CD4-positive, alpha-beta T cell treated with Interleukin-6 for 4 hours (primary cell): ENCODE results near the gene PCED1B.
A peak's percentile ranks its signal among the peaks of the same experiment; 100 is the strongest.

Experiments
- DNase-seq: peaks from one replicate; pipeline ENCODE4 v3.0.0-alpha.2; 2020; ENCODE audit warnings: mixed read lengths

The PCED1B gene

DNA sequence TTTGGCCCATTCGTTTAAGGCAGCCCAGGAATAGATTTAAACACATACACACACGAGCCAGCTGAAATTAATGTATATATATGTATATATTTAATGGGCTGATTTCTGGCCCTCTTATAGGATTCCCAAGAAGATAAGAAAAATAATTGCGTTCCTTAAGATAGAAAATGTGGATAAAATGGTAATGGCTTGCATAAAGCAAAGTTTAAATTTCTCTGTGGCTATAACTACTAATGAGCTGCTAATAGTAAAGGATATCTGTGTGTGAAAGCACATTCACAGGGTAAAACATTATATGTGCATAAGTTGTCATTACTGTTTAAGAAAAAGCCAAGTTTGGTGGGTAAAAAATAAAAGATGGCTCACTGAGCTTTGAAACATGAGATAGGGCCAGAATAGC, 134.0 kb downstream of the PCED1B start:
- no peak for DNase-seq

DNA sequence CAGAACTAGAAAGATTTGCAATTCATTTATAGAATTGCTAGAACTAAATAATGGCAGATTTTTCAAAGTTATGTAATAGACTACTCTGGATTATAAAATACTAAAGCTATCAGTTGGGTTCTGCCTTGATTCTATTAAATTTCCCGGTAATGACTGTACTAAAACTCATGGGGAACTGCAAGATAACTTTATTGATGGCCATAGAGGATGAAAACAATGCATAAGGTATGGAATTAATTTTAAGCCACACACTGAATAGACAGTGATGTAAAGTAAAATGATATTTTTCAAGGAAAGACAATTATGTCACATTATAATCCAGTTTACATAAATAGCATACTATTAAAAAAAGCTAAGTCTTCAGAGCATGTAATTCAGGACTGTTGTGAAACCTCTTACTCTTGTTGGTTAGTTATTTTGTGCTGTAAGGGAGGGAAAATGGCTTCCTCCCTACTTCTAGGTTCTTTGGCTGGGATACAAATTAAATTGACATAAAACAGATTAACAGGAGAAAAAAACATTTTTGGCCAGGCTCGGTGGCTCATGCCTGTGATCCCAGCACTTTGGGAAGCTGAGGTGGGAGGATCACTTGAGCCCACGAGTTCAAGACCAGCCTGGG, 134.7 kb downstream of the PCED1B start:
- no peak for DNase-seq

DNA sequence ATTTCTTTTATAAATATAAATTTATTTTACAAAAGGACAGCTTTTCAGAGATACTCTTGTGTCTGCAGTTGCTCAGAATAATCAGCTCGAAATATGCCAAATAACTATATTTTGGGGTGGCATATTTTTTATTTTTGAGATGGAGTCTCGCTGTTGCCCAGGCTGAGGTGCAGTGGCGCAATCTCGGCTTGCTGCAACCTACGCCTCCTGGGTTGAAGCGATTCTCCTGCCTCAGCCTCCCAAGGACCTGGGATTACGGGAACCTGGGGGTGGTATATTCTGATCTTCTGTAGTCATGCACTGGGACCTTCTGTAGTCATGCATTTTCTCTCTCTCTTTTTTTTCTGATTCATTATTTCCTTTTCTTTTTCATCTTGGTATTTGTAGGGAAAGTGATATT, 135.3 kb downstream of the PCED1B start:
- peak; percentile 47 for DNase-seq

DNA sequence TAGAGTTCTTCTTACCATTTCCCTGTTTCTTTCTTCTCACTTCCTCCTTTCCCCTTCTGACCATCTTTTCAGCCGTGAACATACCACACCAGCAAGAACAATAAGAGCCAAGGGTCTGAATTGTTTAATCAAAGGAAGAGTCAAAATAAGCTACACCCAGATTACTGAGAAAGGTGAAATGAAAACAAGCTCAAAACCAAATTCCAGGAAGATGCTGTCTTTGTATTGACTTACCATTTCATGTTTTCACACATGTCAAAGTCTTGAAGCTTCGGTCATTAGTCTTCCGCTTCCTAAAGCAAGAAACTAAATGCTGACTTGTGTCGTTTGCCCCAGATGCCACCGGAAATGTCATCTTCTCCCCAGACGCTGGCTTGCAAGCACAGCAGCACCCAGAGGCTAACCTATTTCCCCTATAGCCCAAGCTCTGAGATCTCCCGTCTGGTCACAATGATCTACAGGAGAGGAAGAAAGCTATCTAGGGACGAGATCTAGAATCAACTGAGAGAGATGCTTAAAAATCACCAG, 136.8 kb downstream of the PCED1B start:
- peak; percentile 76 for DNase-seq

DNA sequence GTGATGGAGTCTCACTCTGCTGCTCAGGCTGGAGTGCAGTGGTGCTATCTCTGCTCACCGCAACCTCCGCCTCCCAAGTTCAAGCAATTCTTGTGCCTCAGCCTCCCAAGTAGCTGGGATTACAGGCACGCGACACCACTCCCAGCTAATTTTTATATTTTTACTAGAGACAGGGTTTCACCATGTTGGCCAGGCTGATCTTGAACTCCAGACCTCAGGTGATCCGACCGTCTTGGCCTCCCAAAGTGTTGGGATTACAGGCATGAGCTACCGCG, 138.1 kb downstream of the PCED1B start:
- peak; percentile 47 for DNase-seq

DNA sequence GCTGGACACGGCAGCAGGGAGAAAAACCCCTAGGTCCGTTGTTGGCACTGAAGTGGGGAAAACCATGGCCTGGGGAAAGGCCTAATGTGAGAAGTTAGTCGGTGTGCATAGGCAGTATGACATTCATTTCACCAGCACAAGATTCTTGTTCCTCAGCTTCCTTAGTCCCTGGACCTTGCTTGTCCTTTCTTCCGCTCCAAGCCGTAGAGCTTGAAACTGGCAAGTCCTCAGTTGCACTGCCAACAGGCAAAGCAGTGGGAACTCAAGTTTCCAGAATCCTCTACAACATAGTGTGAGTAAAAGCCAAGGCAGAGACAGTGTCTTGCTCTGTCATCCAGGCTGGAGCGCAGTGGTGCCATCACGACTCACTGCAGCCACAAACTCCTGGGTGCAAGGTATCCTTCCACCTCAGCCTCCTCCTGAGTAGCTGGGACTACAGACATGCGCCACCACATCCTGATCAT, 138.8 kb downstream of the PCED1B start:
- DNase-seq = peak; percentile 66

DNA sequence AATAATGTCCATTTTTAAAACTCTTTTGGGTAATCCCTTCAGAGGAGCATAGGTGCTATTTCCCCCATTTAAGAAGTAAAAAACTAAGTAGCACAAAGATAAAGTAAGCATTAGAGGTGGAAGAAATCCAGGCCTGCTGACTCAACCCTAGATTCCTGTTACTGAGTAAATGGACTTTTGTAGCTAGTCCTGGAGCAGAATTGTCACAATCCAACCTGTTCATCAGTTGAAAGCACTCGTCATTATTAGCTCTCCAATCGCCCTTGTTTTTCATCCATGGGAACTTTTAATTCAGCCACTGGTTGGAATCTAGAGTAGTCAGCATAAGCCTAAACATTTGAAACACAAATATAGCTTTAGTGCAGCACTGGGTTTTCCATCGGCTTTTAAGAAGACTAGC, 139.8 kb downstream of the PCED1B start:
- DNase-seq = no peak

DNA sequence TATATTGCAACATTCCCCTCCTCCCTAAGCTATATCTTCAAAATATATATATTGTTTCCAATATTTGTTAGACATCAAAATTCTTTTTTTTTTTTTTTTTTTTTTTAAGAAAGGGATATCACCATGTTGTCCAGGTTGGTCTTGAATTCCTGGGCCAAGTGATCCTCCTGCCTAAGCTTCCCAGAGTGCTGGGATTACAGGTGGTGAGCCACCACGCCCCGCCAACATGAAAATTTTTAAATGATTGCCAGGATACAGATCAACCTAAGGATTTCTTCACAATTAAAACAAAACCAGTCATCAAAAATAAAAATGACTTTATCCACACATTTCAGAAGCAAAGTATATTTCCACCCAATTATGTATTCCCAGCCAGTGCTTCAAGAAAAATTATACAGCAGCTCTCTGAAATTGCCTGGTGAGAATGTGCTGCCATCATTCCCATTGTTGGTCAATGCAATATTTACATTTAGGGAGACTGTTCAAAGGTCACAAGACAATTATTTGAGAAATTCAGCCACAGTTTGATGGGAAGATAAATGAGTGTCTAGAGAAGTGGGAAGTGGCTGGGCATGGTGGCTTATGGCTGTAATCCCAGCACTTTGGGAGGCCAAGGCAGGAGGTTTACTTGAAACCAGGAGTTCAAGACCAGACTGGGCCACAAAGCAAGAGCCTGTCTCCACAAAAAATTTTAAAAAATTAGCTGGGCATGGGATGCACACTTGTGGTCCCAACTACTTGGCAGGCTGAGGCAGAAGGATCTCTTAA, 142.0 kb downstream of the PCED1B start:
- no peak for DNase-seq

DNA sequence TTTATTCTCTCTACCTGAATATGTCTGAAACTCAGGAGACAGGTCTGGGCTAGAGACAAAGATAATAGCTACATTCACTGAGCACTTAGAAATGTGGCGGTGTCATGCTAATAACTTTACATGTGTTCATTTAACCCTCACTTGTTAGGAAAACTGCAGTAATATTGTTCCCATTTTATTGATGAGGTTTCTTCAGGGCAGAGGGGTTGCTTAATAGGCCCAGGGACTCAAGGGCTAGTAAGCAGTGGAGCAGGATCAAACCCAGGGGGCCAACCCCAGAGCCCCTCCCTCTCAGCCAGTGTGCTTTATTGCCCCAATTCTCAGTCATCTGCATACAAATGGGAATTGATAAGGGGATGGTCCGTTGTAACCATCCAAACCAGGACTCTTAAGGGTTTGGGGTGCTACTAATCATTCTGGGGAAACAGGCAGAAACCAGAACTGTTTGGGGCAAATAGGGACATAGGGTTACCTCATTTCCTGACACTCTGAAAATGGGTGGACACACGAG, 143.2 kb downstream of the PCED1B start:
- DNase-seq = no peak

DNA sequence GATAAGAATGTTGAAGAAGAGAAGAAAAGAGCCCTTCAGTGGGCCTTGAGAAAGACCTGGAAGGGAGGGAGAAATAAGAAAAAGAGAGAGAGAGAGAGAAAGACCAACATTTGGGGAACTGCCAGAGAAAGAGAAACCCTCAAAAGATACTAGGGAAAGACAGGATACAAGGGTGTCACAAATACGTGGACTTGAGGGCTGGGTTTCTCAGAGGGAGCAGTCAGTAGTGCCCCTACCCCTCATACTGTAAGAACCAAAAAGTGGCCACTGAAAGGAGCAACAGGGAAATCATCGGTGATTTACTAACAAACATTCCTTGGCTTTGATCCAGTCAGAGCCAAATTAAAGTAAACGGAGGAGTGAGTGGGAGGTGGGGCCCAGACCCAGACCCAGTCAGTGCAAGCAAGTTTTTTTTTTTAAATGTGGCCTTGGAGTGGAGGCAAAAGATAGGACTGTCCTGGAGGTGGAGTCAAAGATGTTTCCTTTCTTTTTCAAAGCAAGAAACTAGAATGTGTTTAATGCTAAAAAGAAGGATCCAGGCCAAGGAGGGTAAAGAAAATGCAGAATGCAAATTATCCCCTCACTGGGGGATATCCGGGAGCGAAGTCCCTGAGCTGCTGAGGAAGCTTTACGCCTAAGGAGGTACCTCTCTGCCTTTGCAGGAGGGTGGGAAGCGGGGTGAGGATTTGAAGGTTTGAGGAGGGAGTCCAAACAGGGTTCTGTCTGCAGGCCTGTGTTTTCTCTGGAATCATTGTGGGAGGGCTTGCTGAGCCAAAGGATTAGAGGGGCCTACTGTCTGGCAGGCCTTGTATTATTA, 143.8 kb downstream of the PCED1B start:
- no peak for DNase-seq

DNA sequence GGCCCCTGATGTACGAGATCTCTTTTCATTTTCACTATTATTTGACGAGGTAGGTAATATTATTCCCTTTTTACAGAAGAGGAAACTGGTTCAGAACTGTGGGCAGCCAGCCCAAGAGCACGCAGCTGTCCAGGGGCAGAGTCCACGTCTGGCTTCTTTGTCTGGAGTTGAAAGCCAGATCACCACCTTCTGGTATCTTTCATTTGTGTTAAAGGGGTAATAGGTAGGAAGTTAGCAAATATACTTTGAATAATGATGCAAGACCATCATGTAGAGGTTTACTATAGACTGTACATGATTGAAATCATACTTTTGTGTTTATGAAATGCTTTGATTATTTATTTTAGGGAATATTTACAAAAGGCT, 144.4 kb downstream of the PCED1B start:
- DNase-seq = no peak

DNA sequence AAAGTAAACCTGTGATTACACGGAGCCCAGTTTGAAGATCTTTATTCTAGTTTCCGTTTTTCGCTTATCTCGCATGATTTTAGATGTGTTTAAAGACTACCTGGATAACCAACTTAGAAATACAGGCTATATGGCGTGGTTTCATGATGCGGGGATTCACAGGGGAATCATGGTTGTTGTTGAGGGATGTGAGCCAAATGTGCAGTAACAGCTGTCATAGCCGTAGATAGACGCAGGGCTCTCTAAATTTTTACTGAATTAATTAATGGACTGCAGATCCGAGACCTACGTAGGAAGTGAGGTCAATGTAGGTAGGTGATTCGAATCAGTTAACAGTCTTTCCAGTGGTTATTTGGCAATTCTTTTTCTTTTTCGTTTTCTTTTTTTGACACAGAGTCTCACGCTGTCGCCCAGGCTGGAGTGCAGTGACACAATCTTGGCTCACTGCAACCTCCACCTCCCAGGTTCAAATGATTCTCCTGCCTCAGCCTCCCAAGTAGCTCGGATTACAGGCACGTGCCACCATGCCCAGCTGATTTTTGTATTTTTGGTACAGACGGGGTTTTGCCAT, 145.2 kb downstream of the PCED1B start:
- DNase-seq = no peak

DNA sequence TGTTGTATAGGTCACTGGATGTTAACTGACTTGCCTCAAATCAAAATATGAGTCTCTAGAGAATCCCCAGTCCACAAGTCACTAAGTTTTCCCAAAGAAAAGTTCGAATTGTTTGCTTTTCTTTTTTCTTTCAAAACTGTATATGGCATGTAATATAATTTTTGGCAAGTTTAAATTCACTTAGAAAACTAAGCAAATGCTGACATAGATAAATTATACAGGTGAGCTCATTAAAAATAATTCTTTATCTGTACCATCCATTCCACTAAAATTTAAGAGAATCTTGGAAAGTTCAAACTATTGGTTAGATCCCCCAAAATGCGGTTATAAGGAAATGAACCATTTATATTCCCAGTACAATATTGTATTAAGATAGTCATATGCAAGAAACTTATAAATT, 145.9 kb downstream of the PCED1B start:
- no peak for DNase-seq

DNA sequence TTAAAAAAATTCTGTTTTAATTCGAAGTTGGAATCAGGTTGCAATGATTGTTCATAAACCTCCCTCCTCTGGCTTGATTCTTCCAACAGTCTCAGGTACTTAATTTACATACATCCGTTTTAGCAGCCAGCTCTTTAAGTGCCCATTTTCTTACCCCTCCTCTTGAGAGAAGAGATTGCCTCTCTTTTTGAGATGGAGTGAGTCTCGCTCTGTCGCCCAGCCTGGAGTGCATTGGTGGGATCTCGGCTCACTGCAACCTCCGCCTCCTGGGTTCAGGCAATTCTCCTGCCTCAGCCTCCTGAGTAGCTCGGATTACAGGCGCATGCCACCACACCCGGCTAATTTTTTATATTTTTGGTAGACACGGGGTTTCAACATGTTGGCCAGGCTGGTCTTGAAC, 146.8 kb downstream of the PCED1B start:
- no peak for DNase-seq

DNA sequence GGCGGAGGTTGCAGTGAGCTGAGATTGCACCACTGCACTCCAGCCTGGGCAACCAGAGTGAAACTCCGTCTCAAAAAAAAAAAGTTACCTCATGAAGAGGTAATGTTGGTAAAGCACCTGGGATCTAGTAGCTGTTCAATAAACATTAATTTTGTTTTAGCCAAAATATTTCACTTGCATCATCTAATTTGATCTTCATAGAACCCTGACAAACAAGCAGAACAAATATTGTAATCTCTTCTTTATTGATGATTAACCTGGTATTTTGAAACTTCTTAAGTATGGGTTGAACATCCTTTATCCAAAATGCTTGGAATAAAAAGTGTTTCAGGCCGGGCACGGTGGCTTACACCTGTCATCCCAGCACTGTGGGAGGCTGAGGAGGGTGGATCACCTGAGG, 149.4 kb downstream of the PCED1B start:
- DNase-seq = no peak

DNA sequence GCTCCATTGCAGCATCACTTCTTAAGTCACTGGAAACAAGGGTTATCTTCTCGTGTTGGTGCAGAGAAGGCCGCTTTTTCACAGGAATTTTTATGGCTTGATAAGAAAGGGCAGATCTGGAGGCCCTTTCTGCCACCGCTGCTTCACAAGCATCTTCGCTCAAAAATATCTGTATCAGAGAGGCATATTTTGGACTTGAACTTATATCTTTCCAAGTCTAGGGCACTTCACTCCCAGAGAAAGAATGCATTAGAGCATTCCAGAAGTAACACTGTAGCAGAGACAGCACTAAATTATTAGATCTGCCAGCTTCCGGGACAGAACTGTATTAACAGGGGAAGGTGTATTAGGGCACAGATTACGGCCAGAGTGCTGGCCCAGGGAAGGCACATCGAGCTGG, 152.0 kb downstream of the PCED1B start:
- DNase-seq = no peak

DNA sequence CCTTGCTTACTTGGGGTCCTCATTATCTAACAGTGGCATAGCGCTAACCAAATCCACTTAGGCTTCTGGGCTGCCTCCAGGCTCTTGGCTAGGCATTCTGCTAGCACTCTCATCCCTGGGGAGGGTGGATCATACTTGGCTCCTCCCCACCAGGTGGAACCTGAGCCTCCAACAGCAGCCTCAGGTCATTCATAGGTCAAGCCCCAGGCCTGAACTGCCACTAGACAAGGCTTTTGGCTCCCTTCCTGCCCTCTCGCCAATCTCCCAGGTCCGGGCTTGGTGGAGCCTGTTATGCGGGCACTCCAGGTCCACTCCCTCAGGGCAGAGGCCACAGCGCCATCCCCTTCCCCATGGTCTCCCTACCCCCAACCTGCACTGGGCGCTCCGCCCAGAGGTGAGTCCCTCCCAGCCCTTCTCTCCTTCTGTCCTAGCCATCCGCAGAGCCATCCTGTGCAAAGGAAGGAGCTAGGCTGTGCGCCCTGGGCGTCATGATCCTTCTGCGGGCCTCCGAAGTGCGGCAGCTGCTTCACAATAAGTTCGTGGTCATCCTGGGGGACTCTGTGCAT, 155.2 kb downstream of the PCED1B start:
- DNase-seq = no peak

DNA sequence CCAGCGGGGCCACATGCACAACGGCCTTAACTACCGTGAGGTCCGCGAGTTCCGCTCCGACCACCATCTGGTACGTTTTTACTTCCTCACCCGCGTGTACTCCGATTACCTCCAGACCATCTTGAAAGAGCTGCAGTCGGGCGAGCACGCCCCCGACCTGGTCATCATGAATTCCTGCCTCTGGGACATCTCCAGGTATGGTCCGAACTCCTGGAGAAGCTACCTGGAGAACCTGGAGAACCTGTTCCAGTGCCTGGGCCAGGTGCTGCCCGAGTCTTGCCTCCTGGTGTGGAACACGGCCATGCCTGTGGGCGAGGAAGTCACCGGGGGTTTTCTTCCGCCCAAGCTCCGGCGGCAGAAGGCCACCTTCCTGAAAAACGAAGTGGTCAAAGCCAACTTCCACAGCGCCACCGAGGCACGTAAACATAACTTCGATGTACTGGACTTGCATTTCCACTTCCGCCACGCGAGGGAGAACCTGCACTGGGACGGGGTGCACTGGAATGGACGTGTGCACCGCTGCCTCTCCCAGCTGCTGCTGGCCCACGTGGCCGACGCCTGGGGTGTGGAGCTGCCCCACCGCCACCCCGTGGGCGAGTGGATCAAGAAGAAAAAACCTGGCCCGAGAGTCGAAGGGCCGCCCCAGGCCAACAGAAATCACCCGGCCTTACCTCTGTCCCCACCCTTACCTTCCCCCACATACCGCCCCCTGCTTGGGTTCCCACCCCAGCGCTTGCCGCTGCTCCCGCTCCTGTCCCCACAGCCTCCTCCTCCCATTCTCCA, 156.0 kb downstream of the PCED1B start:
- DNase-seq = no peak

DNA sequence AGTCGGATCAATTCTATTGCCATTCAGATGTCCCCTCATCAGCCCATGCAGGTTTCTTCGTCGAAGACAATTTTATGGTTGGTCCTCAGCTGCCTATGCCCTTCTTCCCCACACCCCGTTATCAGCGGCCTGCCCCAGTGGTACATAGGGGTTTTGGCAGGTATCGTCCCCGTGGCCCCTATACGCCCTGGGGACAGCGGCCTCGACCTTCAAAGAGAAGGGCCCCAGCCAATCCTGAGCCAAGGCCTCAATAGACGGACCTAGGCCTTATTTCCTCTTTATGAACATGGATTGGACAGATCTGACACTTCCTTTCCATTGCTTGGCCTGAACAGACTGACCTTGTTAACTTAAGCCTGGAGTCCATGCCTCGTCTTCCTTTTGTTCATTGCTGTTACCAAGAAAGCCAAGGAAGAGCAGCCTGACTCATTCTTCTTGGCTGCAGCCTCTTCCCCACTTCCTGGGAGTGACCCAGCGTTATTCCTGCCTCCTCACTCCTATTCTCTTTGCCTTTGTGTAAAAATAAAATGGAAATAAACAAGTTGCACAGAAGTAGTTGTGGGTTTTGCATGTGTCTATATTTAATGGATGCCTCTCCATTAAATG, 156.8 kb downstream of the PCED1B start:
- DNase-seq = no peak

DNA sequence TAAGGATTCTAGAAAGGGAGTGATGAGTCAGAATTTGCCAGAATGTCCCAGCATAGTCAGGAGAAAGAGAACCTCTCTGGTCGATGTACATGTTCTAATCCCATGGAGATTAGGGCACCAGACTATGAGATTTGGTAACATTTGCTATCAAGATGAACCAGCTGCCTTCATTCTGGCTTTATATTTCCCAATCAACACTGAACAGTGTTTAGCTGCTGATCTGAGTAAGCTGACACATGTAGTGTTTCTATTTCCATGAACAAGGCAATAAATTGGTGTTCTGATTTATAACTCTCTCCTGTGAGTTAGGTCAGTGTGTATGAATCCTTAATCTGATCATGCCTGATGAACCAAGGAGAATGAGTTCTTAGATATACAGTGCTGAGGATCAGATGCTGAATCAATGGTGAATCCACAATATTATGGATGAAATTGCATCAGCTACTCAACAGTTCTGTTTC, 158.4 kb downstream of the PCED1B start:
- DNase-seq = no peak

DNA sequence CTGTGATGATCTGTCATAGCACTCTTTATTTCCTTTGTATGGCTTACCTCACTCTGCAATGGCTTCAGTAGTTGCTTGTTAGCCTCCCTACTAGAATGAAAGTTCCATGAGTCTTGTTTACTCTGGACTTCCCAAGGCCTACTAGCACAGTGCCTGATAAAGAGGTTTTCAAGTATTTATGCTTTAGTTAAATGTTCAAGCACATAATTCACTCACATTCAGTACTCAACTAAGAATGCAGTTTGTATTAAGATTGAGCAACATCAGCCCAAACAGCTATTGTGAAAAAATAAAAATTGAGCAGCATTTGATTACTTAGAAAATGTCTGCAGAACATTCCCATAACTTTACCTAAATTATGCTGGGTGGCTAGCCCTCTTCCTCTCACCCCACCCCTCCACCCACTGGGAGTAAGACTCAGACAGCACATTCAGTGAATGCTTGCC, 159.3 kb downstream of the PCED1B start:
- DNase-seq = no peak

DNA sequence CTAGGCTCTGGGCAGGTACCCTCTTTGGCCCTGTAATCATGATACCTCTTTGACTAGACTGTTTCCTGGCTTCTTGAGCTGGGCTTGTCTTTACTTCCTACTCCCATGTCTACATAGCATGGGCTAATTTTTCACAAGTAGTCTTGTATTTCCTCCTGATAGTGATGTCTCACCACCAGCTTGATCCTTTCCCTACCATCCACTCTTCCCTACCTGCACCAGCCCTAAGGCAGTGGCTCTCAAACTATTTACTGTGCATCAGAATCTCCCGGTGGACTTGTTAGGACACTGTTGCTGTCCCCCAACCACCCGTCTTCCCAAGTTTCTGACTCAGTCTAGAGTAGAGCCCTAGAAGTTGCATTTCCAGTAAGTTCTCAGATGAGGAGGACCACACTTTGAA, 163.0 kb downstream of the PCED1B start:
- no peak for DNase-seq
